Peyer's patch (tissue), 4 donors: ENCODE results near the gene PGLYRP2. TPM values are rescaled to one million over a fixed set of nuclear protein-coding genes. Genes with fewer than 3 reads are reported as not detected.

Experiments
- DNase-seq, 3 donors: peaks; one replicate each; pipeline ENCODE4 v3.0.0-alpha.2; 2017 to 2019
- H3K27ac ChIP-seq, 4 donors: fragments of 200-600 bp; sonication (generic); one replicate each; pipeline ENCODE4 v1.5.1; 2016 to 2019
- H3K27me3 ChIP-seq, 2 donors: fragments of 200-600 bp; sonication (generic); one replicate each; pipeline ENCODE4 v1.5.1; 2019
- H3K36me3 ChIP-seq, 3 donors: fragments of 200-600 bp; sonication (generic); one replicate each; pipeline ENCODE4 v1.5.1; 2016 to 2019
- H3K4me1 ChIP-seq, 4 donors: fragments of 200-600 bp; sonication (generic); one replicate each; pipeline ENCODE4 v1.5.1; 2016 to 2019
- H3K4me3 ChIP-seq, 4 donors: fragments of 200-600 bp; sonication (generic); 1 replicate in 3 of 4; 2 replicates in 1 of 4; pipeline ENCODE4 v1.5.1; 2016 to 2019; ENCODE audit warnings: mild to moderate bottlenecking in 1 of 4
- H3K9me3 ChIP-seq, 4 donors: fragments of 200-600 bp; sonication (generic); one replicate each; pipeline ENCODE4 v1.5.1; 2016 to 2019; ENCODE audit warnings: mild to moderate bottlenecking in 1 of 4
- CTCF ChIP-seq, 6 experiments: fragments of 450-650 bp in 4 of 6; fragments of 200-600 bp in 2 of 6; sonication (generic) in 1 of 6; IDR thresholded peaks; one replicate each; pipeline ENCODE4 v1.5.1; 2017 to 2019; ENCODE audit warnings: antibody characterized with exemption in 6 of 6, mild to moderate bottlenecking in 3 of 6, moderate library complexity in 1 of 6
- POLR2A ChIP-seq, 2 donors: fragments of 450-650 bp; IDR thresholded peaks; one replicate each; pipeline ENCODE4 v1.5.1; 2017; ENCODE audit warnings: antibody characterized with exemption in 2 of 2, mild to moderate bottlenecking in 2 of 2, moderate library complexity in 2 of 2
- small RNA-seq, 2 donors: library from RNA; depleted of rRNA; stranded (forward); fragments of <200 nt; gene quantifications; one replicate each; pipeline ENCODE3, GENCODE V24; 2016
- total RNA-seq, 4 donors: library from RNA; depleted of rRNA; stranded (reverse); fragments of >200 nt; gene quantifications; one replicate each; pipeline ENCODE4 v1.1.0, GENCODE V29; 2016

The PGLYRP2 gene
- total RNA-seq, 4 donors from 2014 or later = not detected

DNA sequence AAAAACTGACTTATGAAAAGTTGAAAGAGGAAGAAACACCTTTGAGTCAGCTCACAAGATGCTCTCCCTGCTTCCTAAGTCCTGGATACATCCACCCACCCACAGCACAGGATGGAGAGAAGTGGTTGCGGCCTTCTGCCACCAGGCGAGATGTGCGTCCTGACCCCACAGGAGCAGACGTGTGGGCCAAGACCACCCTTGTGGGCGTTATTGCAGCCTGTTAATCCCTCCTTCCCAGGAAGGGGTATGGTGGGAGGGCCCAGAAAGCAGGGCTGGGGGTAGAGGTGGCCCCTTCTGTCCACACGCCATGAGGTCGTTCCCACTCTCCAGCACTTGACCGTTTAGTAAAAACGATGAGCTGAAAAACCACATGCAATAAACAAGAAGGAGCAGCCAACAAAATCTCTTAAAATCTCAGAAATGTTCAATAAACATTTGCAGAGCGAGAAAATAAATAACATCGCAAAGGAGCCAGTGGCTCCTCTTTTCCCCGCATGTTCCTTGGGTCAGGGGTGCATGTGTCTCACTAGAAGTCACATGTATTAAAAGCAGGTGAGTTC, 58.1 kb downstream of the PGLYRP2 start:
- H3K9me3 ChIP-seq = no peaks in the 10 kb centered on the region
- TF ChIP-seq CTCF (IDR thresholded peaks at IDR 0.05) (no peak), POLR2A (IDR thresholded peaks at IDR 0.05) (no peak)
- H3K27me3 ChIP-seq = no peaks in the 10 kb centered on the region
- peak in 1 of 3 donors; percentile 25 for DNase-seq
- peaks cover 0 to 27% (median 9%) of the 10 kb centered on the region in 4 donors for H3K4me1 ChIP-seq
- no peak overlapping the region for H3K4me3 ChIP-seq
- H3K27ac ChIP-seq = peak overlapping the region in 1 of 4 donors; percentile 13
- H3K36me3 ChIP-seq = peaks cover 0 to 38% (median 0%) of the 10 kb centered on the region in 3 donors

GRCh38 chr19:15419413-15420025, 59.8 kb downstream of the PGLYRP2 start:
- no peak for DNase-seq
- no peak for TF ChIP-seq CTCF (IDR thresholded peaks at IDR 0.05)
- TF ChIP-seq POLR2A (IDR thresholded peaks at IDR 0.05) = no peak
- H3K27me3 ChIP-seq = no peaks in the 10 kb centered on the region
- peak overlapping the region; percentile 31 to 96 (median 83) for H3K4me3 ChIP-seq
- H3K36me3 ChIP-seq = peaks cover 0 to 23% (median 0%) of the 10 kb centered on the region in 3 donors
- peaks cover 0 to 34% (median 9%) of the 10 kb centered on the region in 4 donors for H3K4me1 ChIP-seq
- no peaks in the 10 kb centered on the region for H3K9me3 ChIP-seq
- H3K27ac ChIP-seq = peak overlapping the region in 1 of 4 donors; percentile 88

Small RNA genes within 50 kb of the gene (small RNA-seq; reads per million reads assigned to genes)
- gene MIR1470 = 0 reads per million in 2 donors

Other genes starting within 250 kb of the PGLYRP2 start
- gene EPHX3, start 247.1 kb downstream of the PGLYRP2 start, total RNA-seq = not detected
- 100 to 1,000 TPM in 1 of 4 donors, 10 to 100 TPM in 3; 51.0 to 148 (median 77.5) TPM for gene BRD4, start 147.0 kb downstream of the PGLYRP2 start, total RNA-seq
- 10 to 100 TPM; 27.1 to 86.6 (median 58.5) TPM for gene AKAP8, start 99.7 kb downstream of the PGLYRP2 start, total RNA-seq
- 100 to 1,000 TPM; 129 to 275 (median 247) TPM for gene AKAP8L, start 60.5 kb downstream of the PGLYRP2 start, total RNA-seq
- gene WIZ, start 29.5 kb downstream of the PGLYRP2 start, total RNA-seq = 10 to 100 TPM; 25.4 to 45.2 (median 40.6) TPM
- 10 to 100 TPM in 1 of 4 donors, 1 to 10 TPM in 3; 6.6 to 66.0 (median 6.9) TPM for gene RASAL3, start 15.0 kb downstream of the PGLYRP2 start, total RNA-seq
- gene CYP4F22, start 29.0 kb upstream of the PGLYRP2 start, total RNA-seq = not detected
- not detected for gene CYP4F8, start 135.7 kb upstream of the PGLYRP2 start, total RNA-seq
- gene CYP4F3, start 161.4 kb upstream of the PGLYRP2 start, total RNA-seq = 100 to 1,000 TPM in 1 of 4 donors, 10 to 100 TPM in 3; 23.9 to 164 (median 73.9) TPM
- 100 to 1,000 TPM in 3 of 4 donors, 10 to 100 TPM in 1; 64.4 to 736 (median 551) TPM for gene CYP4F12, start 193.6 kb upstream of the PGLYRP2 start, total RNA-seq
- not detected for gene OR10H2, start 248.5 kb upstream of the PGLYRP2 start, total RNA-seq